H4 (cell line): ENCODE results near the gene SNPH. TPM values are rescaled to one million over a fixed set of nuclear protein-coding genes. Genes with fewer than 3 reads are reported as not detected.
"Not testable (repeated sequence)": the region's sequence is repeated elsewhere in the genome, so short reads cannot be mapped to it uniquely, and the experiment has no call there.

Experiments
- DNase-seq: peaks from one replicate; pipeline ENCODE4 v3.0.0-alpha.2; 2015; ENCODE audit warnings: low spot score
- total RNA-seq: library from RNA; depleted of rRNA; stranded (reverse); fragments of >200 nt; shearing (Covaris generic); gene quantifications from 2 replicates; pipeline ENCODE4 v1.2.3, GENCODE V29; 2014; rRNA removed

Gene SNPH
- total RNA-seq, result 0.99 and 1.5 TPM in 2 replicates

GRCh38 chr20:1266167-1266973, at the start of gene SNPH:
Gene SNPH (plus strand): TSS chr20:1266294. CDS start chr20:1296240, 29,946 bp downstream.
- peak; percentile 41 for DNase-seq

GRCh38 chr20:1216527-1217427, 49.3 kb upstream of the SNPH start:
- DNase-seq, result not testable (repeated sequence)

GRCh38 chr20:1222750-1223149, 43.3 kb upstream of the SNPH start:
- DNase-seq, result not testable (repeated sequence)

- no peak for DNase-seq
Observed at GRCh38 chr20:1224205-1224890, 41.7 kb upstream of the SNPH start.

- DNase-seq, result peak; percentile 39
Observed at GRCh38 chr20:1225263-1225782, 40.8 kb upstream of the SNPH start.

- peak; percentile 42 for DNase-seq
Observed at GRCh38 chr20:1225783-1226654, 40.1 kb upstream of the SNPH start, which contains the start of gene RAD21L1. Gene RAD21L1 (plus strand): TSS chr20:1226044. CDS start chr20:1228454, 2,410 bp downstream.

GRCh38 chr20:1229541-1229940, 36.6 kb upstream of the SNPH start:
- no peak for DNase-seq

- no peak for DNase-seq
Observed at GRCh38 chr20:1232286-1233111, 33.6 kb upstream of the SNPH start.

GRCh38 chr20:1240549-1240948, 25.5 kb upstream of the SNPH start:
- DNase-seq, result no peak

- no peak for DNase-seq
Observed at GRCh38 chr20:1241456-1241855, 24.6 kb upstream of the SNPH start.

- DNase-seq, result no peak
Observed at GRCh38 chr20:1242099-1242498, 24.0 kb upstream of the SNPH start.

- DNase-seq, result peak; percentile 64
Observed at GRCh38 chr20:1242530-1242929, 23.6 kb upstream of the SNPH start.

GRCh38 chr20:1245578-1245977, 20.5 kb upstream of the SNPH start:
- no peak for DNase-seq

GRCh38 chr20:1247689-1248088, 18.4 kb upstream of the SNPH start:
- no peak for DNase-seq

- not testable (repeated sequence) for DNase-seq
Observed at GRCh38 chr20:1250282-1250681, 15.8 kb upstream of the SNPH start.

GRCh38 chr20:1252416-1252815, 13.7 kb upstream of the SNPH start:
- DNase-seq, result no peak

GRCh38 chr20:1254254-1254653, 11.8 kb upstream of the SNPH start:
- DNase-seq, result no peak

GRCh38 chr20:1255675-1256074, 10.4 kb upstream of the SNPH start:
- DNase-seq, result no peak

GRCh38 chr20:1263853-1264252, 2.2 kb upstream of the SNPH start:
- DNase-seq, result no peak

- DNase-seq, result no peak
Observed at GRCh38 chr20:1264727-1265126, 1.4 kb upstream of the SNPH start.
